Measurements from ENCODE around the gene RCSD1. TPM values are rescaled to one million over a fixed set of nuclear protein-coding genes. Genes with fewer than 3 reads are reported as not detected.

Gene RCSD1
- total RNA-seq, 5 donors from 2014 or later (not counting 1 experiment from before 2014, with no cell fraction given): 101 to 126 (median 107) TPM

DNA sequence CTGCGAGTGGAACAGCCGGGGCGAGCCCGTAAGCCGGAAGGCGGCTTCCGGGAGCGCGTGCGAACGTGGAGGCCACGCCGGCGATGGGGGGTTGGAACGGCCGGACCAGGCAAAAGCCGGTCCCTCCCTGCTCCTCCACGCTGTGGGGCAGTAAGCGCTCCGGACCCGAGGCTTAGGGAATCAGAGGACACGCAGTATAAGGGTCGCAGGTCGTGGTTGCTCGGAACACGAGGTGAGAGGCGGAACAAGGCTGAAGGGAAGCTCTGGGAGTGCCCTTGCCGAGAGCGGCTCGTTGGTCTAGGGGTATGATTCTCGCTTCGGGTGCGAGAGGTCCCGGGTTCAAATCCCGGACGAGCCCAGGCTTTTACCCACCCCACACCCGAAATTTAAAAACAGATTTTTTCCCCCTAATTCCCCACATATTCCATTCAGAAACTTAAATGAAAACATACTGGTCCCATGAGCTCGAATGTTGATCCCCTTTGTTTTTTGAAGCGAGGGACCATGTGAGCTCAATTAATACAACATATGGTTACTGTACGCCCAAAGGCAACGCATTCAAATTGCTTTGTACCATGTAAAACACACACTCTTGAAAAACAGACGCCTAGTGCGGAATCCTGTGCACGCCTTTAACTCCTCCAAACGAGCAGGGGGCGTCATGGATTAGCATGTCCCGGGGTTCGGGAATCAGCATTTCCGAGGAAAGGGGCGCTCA, 84.6 kb downstream of the RCSD1 start:
- Mint-ChIP-seq H3K9me3 (no peaks in the 10 kb centered on the region), H3K4me1 (peaks cover 36 to 41% (median 39%) of the 10 kb centered on the region in 3 donors), H3K36me3 (no peaks in the 10 kb centered on the region), H3K27me3 (peaks cover 0 to 6% of the 10 kb centered on the region in 2 donors), H3K27ac (peak overlapping the region; percentile 79 to 91), H3K4me3 (peak overlapping the region; percentile 82 to 87 (median 83))
- Histone ChIP-seq H3K27me3 (replicated peaks in 1 of 2; ENCODE audit: control insufficient read depth in 2 of 2, extremely low read depth in 1 of 2, insufficient read depth in 2 of 2, low read length in 1 of 2) (no peaks in the 10 kb centered on the region), H3K9me3 (no peaks in the 10 kb centered on the region), H3K27ac (ENCODE audit: low read length) (peak overlapping the region; percentile 39), H3K4me1 (ENCODE audit: control insufficient read depth in 1 of 2, extremely low read depth in 1 of 2, insufficient read depth in 2 of 2, low read length in 2 of 2) (peaks cover 13 to 26% of the 10 kb centered on the region in 2 experiments), H3K4me3 (ENCODE audit: control insufficient read depth in 1 of 2, extremely low read depth in 1 of 2, low read length in 1 of 2) (peak overlapping the region; percentile 70 to 91), H3K36me3 (ENCODE audit: control insufficient read depth in 2 of 2, extremely low read depth in 1 of 2, insufficient read depth in 1 of 2, low read length in 1 of 2) (no peaks in the 10 kb centered on the region)
- CTCF ChIA-PET: interaction anchor here in 1 of 2 donors (0.6 to 2.2 kb wide), 13 partner anchors 10 to 494 kb away, joined by 3 to 13 read pairs (median 3); partner anchors contain the start of genes CREG1, DCAF6, MPC2 and POU2F1
- POLR2A ChIA-PET: interaction anchor here (0.6 to 1.9 kb wide), 4 partner anchors 13 to 839 kb away, joined by 3 to 10 read pairs (median 3); partner anchors contain the start of gene POU2F1 (in 1 of the 2)
- under 1% methylated on average over 40 of the region's 50 CpGs for WGBS (ENCODE audit: insufficient coverage)
- DNase-seq (peak; percentile 58 to 91 (median 82)), ATAC-seq (replicated peaks in 1 of 4) (peak; percentile 54 to 59 (median 58))

DNA sequence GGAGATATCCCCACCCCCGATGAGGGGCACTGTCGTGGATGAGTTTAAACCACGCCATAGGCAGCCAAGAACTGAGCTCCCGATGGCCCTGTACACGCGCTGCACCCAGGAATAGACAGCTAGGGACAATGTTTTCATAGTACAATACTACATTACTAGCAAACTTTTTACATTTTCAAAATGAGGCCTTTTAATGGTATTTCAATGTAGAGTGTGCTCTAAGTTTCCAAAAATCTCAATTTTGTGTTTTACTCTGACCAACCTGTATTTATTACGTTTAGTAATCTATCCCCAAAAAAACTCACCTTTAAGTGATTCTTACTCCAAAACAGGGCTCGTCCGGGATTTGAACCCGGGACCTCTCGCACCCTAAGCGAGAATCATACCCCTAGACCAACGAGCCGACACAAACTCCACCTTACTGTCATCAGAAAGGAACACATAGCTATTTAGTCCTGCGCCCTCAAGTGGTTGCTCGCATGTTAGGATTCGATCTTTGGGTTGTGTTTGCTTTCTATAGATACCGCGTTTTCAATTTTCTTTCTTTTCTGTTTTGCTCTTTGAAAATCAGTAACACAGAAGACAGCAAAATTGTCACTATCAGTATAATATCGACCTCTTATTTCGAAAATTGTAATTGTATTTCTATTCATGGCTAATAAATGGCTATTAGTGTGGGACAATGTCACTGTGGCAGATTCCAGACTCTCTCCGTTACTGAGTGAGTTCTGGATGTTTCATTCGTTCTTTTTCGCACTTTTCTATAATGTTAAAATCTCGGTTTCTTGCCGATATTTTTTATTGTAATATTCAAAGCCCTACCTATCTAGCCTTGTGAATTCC, 85.3 kb downstream of the RCSD1 start:
- POLR2A ChIA-PET: interaction anchor here in 1 of 2 donors (0.7 to 1.9 kb wide), 3 partner anchors 92 to 838 kb away, joined by 3 to 10 read pairs (median 4); partner anchors contain the start of gene POU2F1
- Mint-ChIP-seq H3K4me1 (peaks cover 43 to 48% (median 46%) of the 10 kb centered on the region in 3 donors), H3K27me3 (peaks cover 0 to 6% of the 10 kb centered on the region in 2 donors), H3K27ac (peak overlapping the region; percentile 79 to 91), H3K4me3 (peak overlapping the region; percentile 82 to 87 (median 83)), H3K36me3 (no peaks in the 10 kb centered on the region), H3K9me3 (no peaks in the 10 kb centered on the region)
- peak overlapping the region; percentile 39 for H3K27ac ChIP-seq (ENCODE audit: low read length)
- H3K36me3 ChIP-seq (ENCODE audit: control insufficient read depth in 2 of 2, extremely low read depth in 1 of 2, insufficient read depth in 1 of 2, low read length in 1 of 2): no peaks in the 10 kb centered on the region
- peak; percentile 58 to 64 (median 61) for ATAC-seq (replicated peaks in 1 of 4)
- DNase-seq: peak; percentile 70 to 94 (median 83)
- no peaks in the 10 kb centered on the region for H3K27me3 ChIP-seq (replicated peaks in 1 of 2; ENCODE audit: control insufficient read depth in 2 of 2, extremely low read depth in 1 of 2, insufficient read depth in 2 of 2, low read length in 1 of 2)
- CTCF ChIA-PET: interaction anchor here (0.6 to 2.2 kb wide), 14 partner anchors 9 to 495 kb away, joined by 3 to 13 read pairs (median 4); partner anchors contain the start of genes CREG1 (in 1 of the 2), DCAF6 (in 1 of the 2), MPC2 (in 1 of the 2) and POU2F1 (in 1 of the 2)
- peak overlapping the region; percentile 70 to 91 for H3K4me3 ChIP-seq (ENCODE audit: control insufficient read depth in 1 of 2, extremely low read depth in 1 of 2, low read length in 1 of 2)
- peaks cover 15 to 30% of the 10 kb centered on the region in 2 experiments for H3K4me1 ChIP-seq (ENCODE audit: control insufficient read depth in 1 of 2, extremely low read depth in 1 of 2, insufficient read depth in 2 of 2, low read length in 2 of 2)
- WGBS (ENCODE audit: insufficient coverage): 0% methylated on average over 2 of the region's 26 CpGs
- H3K9me3 ChIP-seq: no peaks in the 10 kb centered on the region

DNA sequence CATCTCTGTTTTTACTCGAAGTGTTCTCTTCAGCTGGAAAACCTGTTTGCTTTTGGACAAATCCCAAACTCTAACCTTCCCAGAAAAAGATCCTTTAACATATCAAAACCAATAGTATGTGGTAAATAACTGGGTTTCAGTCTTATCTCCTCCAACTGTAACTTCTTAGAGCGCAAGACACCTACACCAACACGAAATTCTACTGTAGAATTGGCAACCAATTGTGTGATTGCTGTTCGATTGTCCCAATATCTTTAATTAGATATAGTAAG, 85.9 kb downstream of the RCSD1 start:
- CTCF ChIA-PET: interaction anchor here (0.7 to 2.2 kb wide), 11 partner anchors 20 to 366 kb away, joined by 3 to 10 read pairs (median 4); partner anchors contain the start of genes DCAF6 (in 1 of the 2) and MPC2 (in 1 of the 2)
- H3K4me1 Mint-ChIP-seq: peaks cover 48 to 53% (median 52%) of the 10 kb centered on the region in 3 donors
- no CpG with 5 or more reads among the region's 4 CpGs for WGBS (ENCODE audit: insufficient coverage)

DNA sequence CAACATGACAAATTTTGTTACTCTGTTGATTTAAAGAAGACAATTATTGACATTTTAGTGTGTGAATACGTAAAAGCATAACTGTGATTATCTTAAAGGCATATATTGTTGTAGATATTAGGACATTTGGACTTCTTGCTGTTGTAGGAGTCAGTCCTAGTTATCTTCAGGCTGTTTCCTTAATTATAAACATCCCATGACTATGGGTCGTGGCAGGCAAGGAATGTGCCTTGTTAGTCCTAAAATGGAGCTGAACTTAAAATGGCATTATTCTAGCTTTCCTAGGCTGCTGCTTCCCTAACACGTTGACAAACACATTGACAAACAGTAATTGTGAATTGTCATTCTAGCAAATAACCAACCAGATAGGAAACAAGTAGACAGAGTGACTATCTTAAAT, 87.3 kb downstream of the RCSD1 start:
- ChIA-PET CTCF (no interaction called here), POLR2A (no interaction called here)
- peaks cover 0 to 6% of the 10 kb centered on the region in 2 donors for H3K27me3 Mint-ChIP-seq
- Histone ChIP-seq H3K4me3 (ENCODE audit: control insufficient read depth in 1 of 2, extremely low read depth in 1 of 2, low read length in 1 of 2) (no peak overlapping the region), H3K9me3 (no peaks in the 10 kb centered on the region), H3K4me1 (ENCODE audit: control insufficient read depth in 1 of 2, extremely low read depth in 1 of 2, insufficient read depth in 2 of 2, low read length in 2 of 2) (peaks cover 15 to 36% of the 10 kb centered on the region in 2 experiments), H3K27ac (ENCODE audit: low read length) (no peak overlapping the region), H3K36me3 (ENCODE audit: control insufficient read depth in 2 of 2, extremely low read depth in 1 of 2, insufficient read depth in 1 of 2, low read length in 1 of 2) (no peaks in the 10 kb centered on the region), H3K27me3 (replicated peaks in 1 of 2; ENCODE audit: control insufficient read depth in 2 of 2, extremely low read depth in 1 of 2, insufficient read depth in 2 of 2, low read length in 1 of 2) (no peaks in the 10 kb centered on the region)
- peak overlapping the region in 1 of 2 donors; percentile 60 for H3K27ac Mint-ChIP-seq
- ATAC-seq (replicated peaks in 1 of 4): no peak
- peaks cover 50 to 60% (median 58%) of the 10 kb centered on the region in 3 donors for H3K4me1 Mint-ChIP-seq
- no peaks in the 10 kb centered on the region for H3K36me3 Mint-ChIP-seq
- H3K4me3 Mint-ChIP-seq: peak overlapping the region; percentile 82 to 87 (median 83)
- DNase-seq: no peak
- no peaks in the 10 kb centered on the region for H3K9me3 Mint-ChIP-seq
- 100% methylated on average over 1 of the region's 3 CpGs for WGBS (ENCODE audit: insufficient coverage)

More for the DNA sequence above, 85.9 kb downstream of the RCSD1 start:
- H3K9me3 ChIP-seq: no peaks in the 10 kb centered on the region
- H3K4me1 ChIP-seq (ENCODE audit: control insufficient read depth in 1 of 2, extremely low read depth in 1 of 2, insufficient read depth in 2 of 2, low read length in 2 of 2): peaks cover 15 to 30% of the 10 kb centered on the region in 2 experiments
- H3K4me3 ChIP-seq (ENCODE audit: control insufficient read depth in 1 of 2, extremely low read depth in 1 of 2, low read length in 1 of 2): peak overlapping the region; percentile 70 to 91
- peak overlapping the region; percentile 27 for H3K27ac ChIP-seq (ENCODE audit: low read length)
- H3K36me3 Mint-ChIP-seq: no peaks in the 10 kb centered on the region
- H3K4me3 Mint-ChIP-seq: peak overlapping the region; percentile 82 to 87 (median 83)
- no peaks in the 10 kb centered on the region for H3K36me3 ChIP-seq (ENCODE audit: control insufficient read depth in 2 of 2, extremely low read depth in 1 of 2, insufficient read depth in 1 of 2, low read length in 1 of 2)
- POLR2A ChIA-PET: interaction anchor here in 1 of 2 donors (0.7 to 1.9 kb wide), 2 partner anchors 92 to 496 kb away, joined by 4 to 10 read pairs; partner anchors contain the start of gene POU2F1
- H3K27ac Mint-ChIP-seq: peak overlapping the region; percentile 79 to 91
- no peaks in the 10 kb centered on the region for H3K27me3 ChIP-seq (replicated peaks in 1 of 2; ENCODE audit: control insufficient read depth in 2 of 2, extremely low read depth in 1 of 2, insufficient read depth in 2 of 2, low read length in 1 of 2)
- DNase-seq (no peak), ATAC-seq (replicated peaks in 1 of 4) (no peak)
- peaks cover 0 to 6% of the 10 kb centered on the region in 2 donors for H3K27me3 Mint-ChIP-seq
- no peaks in the 10 kb centered on the region for H3K9me3 Mint-ChIP-seq

DNA sequence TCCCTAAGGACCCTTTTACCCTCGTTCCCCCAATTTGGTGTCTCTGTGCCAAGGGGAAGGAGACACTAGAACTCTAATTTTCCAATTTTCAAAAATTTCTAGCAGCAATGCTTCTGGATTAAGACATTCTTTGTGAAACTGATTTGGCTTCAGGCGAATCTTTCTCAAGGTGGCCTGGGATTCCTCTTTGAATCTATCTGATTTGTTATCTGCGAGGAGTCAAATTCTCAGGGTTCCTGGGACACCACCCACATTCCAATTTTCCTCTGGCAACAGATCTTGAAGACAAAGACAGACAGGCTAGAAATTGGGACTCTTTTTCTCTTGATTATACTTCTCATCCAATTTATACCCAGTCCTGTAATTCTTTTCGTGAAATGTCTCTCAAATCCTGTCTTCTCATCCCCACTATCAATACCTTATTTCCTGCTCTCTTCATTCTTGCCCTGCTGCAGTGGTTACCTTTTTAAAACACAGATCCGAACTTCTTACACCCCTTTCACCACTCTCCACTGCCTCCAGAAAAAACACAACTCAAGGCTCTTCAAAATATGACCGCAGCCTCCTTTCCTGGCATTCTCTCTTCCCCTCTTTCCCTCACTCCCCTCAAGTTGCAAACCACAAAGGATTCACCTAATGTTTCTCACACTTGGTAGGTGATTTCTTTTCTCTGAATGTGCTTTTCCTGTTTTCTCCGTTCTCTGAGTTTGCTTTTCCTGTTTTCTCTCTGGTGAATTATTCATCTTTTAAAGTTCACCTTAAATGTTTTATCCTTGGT, 89.1 kb downstream of the RCSD1 start:
- no peak overlapping the region for H3K27ac ChIP-seq (ENCODE audit: low read length)
- no peak for DNase-seq
- no peak overlapping the region for H3K4me3 ChIP-seq (ENCODE audit: control insufficient read depth in 1 of 2, extremely low read depth in 1 of 2, low read length in 1 of 2)
- H3K9me3 Mint-ChIP-seq: no peaks in the 10 kb centered on the region
- WGBS (ENCODE audit: insufficient coverage): 59% methylated on average over 2 of the region's 7 CpGs
- peak overlapping the region; percentile 21 to 44 (median 24) for H3K4me3 Mint-ChIP-seq
- no peak for ATAC-seq (replicated peaks in 1 of 4)
- peak overlapping the region; percentile 70 to 78 for H3K27ac Mint-ChIP-seq
- H3K36me3 ChIP-seq (ENCODE audit: control insufficient read depth in 2 of 2, extremely low read depth in 1 of 2, insufficient read depth in 1 of 2, low read length in 1 of 2): no peaks in the 10 kb centered on the region
- H3K27me3 Mint-ChIP-seq: peaks cover 0 to 6% of the 10 kb centered on the region in 2 donors
- ChIA-PET CTCF (no interaction called here), POLR2A (no interaction called here)
- no peaks in the 10 kb centered on the region for H3K9me3 ChIP-seq
- H3K27me3 ChIP-seq (replicated peaks in 1 of 2; ENCODE audit: control insufficient read depth in 2 of 2, extremely low read depth in 1 of 2, insufficient read depth in 2 of 2, low read length in 1 of 2): no peaks in the 10 kb centered on the region
- no peaks in the 10 kb centered on the region for H3K36me3 Mint-ChIP-seq
- H3K4me1 Mint-ChIP-seq: peaks cover 57 to 65% (median 61%) of the 10 kb centered on the region in 3 donors
- peaks cover 21 to 29% of the 10 kb centered on the region in 2 experiments for H3K4me1 ChIP-seq (ENCODE audit: control insufficient read depth in 1 of 2, extremely low read depth in 1 of 2, insufficient read depth in 2 of 2, low read length in 2 of 2)
